ENCODE measurements around the gene DNTTIP2.
"Not testable (repeated sequence)": the region's sequence is repeated elsewhere in the genome, so short reads cannot be mapped to it uniquely, and the experiment has no call there.

DNTTIP2 gene

DNA sequence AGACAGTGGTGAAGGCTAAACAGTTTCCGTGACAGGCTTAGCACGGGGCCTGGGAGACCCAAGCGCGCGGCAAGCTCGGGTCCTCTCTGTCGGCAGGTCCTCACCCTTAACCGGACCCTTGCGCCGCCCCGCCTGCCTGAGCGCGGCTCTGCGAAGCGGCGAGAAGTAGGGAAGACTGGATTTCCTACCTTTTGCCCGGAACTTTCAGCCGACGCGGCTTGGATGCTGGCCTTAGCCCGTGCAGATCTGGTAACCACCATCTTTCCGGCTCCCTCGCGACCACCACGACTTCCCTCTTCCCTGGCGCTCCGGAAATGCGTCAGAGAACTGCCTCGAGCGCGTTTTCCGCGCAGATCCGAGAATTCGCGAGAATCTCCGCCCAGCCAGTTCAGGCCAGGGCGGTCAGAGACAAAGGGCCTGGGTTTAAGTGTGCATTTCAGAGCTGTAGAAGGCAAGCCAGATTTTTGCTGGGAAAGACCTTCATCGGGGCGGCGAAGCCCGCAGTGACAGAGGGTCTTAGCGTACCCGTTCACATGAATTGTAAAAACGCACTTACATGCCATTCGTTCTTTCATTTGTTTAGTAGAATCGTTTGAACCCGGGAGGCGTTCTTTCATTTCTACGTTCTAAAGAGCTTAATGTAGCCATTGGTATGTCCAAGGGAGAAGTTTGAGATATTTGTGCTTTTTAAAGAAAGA, at the start of gene DNTTIP2:
Gene DNTTIP2 (minus strand): TSS at position 318 of the 698 bp plus-strand sequence. CDS start 58 bp downstream, at position 260.
- peak; percentile 88 for DNase-seq

- DNase-seq, result no peak
Observed at GRCh38 chr1:93925206-93925605, 46.2 kb upstream of the DNTTIP2 start.

- DNase-seq, result no peak
Observed at GRCh38 chr1:93919780-93920179, 40.8 kb upstream of the DNTTIP2 start.

DNA sequence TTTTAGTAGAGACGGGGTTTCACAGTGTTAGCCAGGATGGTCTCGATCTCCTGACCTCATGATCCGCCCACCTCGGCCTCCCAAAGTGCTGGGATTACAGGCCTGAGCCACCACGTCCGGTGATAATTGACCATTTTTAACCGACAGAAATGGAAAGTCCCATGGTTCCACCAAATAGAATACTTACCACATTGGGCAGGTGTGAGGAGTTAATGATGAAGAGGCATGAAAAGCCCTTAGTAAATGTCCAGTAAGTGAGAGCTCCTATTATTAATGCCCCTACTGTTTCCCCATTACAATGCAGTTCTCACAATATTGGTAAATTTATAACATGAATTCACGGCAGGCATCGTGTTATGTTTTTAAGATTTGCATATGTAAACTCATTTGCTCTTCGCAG, 38.3 kb upstream of the DNTTIP2 start:
- DNase-seq, result no peak

GRCh38 chr1:93910880-93911279, 31.9 kb upstream of the DNTTIP2 start:
- DNase-seq, result not testable (repeated sequence)

DNA sequence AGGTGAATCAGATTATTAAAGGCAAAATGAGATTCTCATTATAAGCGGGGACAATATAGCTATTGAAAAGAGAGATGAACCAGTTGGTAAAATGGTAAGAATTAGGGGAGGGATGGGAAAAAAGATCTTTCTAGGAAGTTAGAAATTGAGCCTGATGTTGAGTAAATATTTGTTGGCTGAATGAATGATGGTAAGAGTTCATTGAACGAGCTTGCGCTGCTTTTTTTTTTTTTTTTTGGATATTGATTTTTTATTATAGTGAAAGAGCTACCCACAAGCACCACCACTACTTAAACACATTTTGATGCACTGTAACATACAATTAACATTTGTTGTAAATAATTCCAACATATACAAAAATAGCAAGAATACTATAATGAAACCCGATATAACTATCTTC, 31.3 kb upstream of the DNTTIP2 start:
- no peak for DNase-seq

- DNase-seq, result peak; percentile 92
Observed at GRCh38 chr1:93909146-93910050, 30.4 kb upstream of the DNTTIP2 start, which contains the start of gene GCLM. Gene GCLM, minus strand, starts transcription at chr1:93909430. Its CDS starts 267 bp downstream, at chr1:93909163.

DNA sequence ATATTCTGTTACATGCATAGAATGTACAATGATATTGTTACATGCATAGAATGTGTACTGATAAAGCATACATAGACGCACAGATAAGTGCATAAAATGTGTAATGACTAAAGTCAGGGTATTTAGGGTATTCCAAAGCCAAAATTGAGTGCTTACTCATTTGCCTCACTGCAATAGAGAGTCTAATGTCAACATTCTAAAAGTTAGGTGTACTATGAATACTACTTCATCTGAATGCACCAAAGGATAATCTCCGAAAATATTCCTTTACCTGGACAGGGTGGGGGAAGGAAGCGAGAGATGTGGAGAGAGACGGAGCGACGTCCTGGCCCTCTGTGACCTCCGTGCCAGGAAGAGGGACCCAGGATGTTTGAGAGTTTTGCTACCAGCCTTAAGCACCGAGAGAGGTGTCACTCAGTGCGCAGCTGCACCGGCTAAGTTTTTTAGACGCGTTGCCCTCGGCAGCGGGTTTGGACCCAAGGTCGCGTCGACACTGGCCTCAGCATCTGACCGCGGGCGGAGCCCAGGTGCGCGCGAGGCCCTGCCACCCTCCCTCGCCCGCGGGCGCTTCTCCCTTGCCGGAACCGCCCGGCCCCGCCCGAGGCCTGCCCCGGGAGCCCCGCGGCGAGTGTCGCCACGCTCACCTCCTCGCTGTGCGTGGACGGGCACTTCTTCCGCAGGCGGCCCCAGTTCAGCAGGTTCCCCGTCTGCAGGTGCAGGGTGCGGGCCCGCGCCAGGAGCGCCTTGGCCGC, 29.6 kb upstream of the DNTTIP2 start:
- DNase-seq, result peak; percentile 55

DNA sequence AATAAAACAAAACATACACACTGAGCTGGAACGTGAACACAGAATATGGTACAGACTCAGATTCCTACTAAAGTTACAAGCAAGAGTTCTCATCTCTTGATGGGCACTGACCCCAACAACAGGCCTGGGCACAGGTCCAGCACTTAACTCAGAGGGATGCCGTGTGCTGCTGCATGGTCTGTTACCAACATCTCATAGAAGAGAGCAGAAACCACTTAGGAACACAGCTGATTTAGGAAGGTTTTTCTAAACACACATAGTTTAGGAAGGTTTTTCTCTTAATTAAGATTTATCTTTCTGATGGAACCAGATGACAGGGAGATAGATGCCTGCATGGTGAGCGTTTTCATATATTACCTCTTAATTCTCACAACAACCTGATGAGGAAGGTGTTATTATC, 28.7 kb upstream of the DNTTIP2 start:
- DNase-seq, result no peak

- no peak for DNase-seq
Observed at GRCh38 chr1:93906480-93906879, 27.5 kb upstream of the DNTTIP2 start.

DNA sequence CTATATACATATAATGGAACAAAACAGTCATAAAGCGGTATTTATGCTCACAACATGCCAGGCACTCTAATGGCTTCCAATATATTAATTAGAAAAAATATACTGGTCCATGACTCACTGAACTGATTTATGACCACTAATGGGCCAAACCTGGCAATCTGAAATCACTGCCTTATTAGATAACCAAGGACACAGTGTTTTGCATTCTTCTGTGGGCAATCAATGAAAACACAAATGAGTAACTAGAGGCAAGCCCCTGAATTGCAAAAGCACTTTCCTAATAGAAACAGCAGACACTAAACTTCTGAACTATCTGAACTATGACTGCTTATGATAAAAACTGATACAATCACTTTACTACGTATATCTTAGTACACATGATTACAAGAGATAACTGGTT, 26.7 kb upstream of the DNTTIP2 start:
- DNase-seq, result no peak

- no peak for DNase-seq
Observed at GRCh38 chr1:93905051-93905450, 26.0 kb upstream of the DNTTIP2 start.

- peak; percentile 4 for DNase-seq
Observed at GRCh38 chr1:93904228-93904627, 25.2 kb upstream of the DNTTIP2 start.

GRCh38 chr1:93900723-93901504, 21.9 kb upstream of the DNTTIP2 start:
- no peak for DNase-seq

- DNase-seq, result no peak
Observed at GRCh38 chr1:93899543-93900207, 20.7 kb upstream of the DNTTIP2 start.

- DNase-seq, result no peak
Observed at GRCh38 chr1:93888900-93889299, 9.9 kb upstream of the DNTTIP2 start.

DNA sequence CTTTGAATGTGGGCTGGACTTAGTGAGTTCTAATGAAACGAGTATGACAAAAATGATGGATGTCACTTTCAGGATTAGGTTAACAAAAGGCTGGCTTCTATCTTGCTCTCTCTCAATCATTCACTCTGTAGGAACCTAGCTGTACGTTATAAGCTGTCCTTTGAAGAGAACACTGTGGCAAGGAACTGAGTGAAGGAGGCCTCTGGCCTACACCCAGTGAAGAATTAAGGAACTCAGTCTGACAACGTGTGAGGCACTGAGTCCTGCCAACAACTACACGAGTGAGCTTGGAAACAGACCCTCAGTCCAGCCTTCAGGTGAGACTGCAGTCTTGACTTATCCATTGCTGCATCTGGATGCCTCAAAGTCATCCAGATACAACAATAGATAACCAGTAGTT, 3.3 kb upstream of the DNTTIP2 start:
- DNase-seq, result no peak

GRCh38 chr1:93880731-93881130, 1.7 kb upstream of the DNTTIP2 start:
- DNase-seq, result no peak

- DNase-seq, result peak; percentile 66
Observed at GRCh38 chr1:93878501-93878888, 511 bp downstream of the DNTTIP2 start.

DNA sequence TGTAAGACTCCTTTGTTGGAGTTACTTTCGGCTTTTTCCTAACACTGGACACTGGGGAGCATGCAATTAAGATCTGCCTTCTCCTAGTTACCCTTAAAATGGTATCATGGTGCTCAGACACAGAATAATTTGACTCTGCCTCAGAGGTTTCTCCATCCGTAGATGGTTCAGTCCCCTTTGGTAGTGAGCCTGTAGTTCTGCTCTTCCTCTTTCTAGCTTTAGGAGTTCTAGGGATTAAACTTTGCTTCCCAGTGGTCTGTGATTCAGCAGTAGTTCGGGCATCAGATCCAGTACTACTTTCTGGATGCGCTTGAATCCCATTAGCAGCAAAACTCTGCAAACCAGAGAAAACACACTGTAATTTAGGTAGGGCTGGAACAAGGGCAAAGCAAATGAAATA, 1.5 kb downstream of the DNTTIP2 start:
- no peak for DNase-seq

- DNase-seq, result no peak
Observed at GRCh38 chr1:93876244-93876643, 2.8 kb downstream of the DNTTIP2 start.
